Spleen (tissue), 7 donors: ENCODE data around the gene OR52E2.

ENCODE experiments used
- CTCF ChIP-seq, 11 experiments: fragments of 200-600 bp in 7 of 11; fragments of 450-650 bp in 4 of 11; sonication (generic) in 4 of 11; IDR thresholded peaks in 8 of 11; conservative IDR thresholded peaks in 3 of 11; 1 replicate in 7 of 11; 2 replicates in 4 of 11; pipeline versions ENCODE4 v1.4.0 to v1.8.0; 2016 to 2021; ENCODE audit warnings: antibody characterized with exemption in 11 of 11, inconsistent platforms in 4 of 11, mild to moderate bottlenecking in 1 of 11
- POLR2A ChIP-seq, 3 donors: fragments of 450-650 bp; IDR thresholded peaks; one replicate each; pipeline ENCODE4 v1.5.1; 2017; ENCODE audit warnings: antibody characterized with exemption in 3 of 3, mild to moderate bottlenecking in 1 of 3
- POLR2AphosphoS5 ChIP-seq, 3 donors: sonication (generic); formaldehyde crosslinking; IDR thresholded peaks; one replicate each; pipeline ENCODE4 v1.5.1; 2017; ENCODE audit warnings: antibody characterized with exemption in 3 of 3
- donor health status: DM: no; HTN: no; CAD: no; lungs with moderate emphysema.
- donor health status: DM: no; HTN: no; CAD: no.
- donor health status: DM: no; HTN: no; CAD: no.

DNA sequence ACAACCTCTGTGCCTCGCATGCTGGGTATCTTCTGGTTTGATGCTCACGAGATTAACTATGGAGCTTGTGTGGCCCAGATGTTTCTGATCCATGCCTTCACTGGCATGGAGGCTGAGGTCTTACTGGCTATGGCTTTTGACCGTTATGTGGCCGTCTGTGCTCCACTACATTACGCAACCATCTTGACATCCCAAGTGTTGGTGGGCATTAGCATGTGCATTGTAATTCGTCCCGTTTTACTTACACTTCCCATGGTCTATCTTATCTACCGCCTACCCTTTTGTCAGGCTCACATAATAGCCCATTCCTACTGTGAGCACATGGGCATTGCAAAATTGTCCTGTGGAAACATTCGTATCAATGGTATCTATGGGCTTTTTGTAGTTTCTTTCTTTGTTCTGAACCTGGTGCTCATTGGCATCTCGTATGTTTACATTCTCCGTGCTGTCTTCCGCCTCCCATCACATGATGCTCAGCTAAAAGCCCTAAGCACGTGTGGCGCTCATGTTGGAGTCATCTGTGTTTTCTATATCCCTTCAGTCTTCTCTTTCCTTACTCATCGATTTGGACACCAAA is 12.6 kb downstream of the OR52E2 start:
- TF ChIP-seq POLR2A (IDR thresholded peaks at IDR 0.05), result no peak
- no peak for TF ChIP-seq CTCF (IDR thresholded peaks at IDR 0.05 in 8 of 11, conservative IDR thresholded peaks at IDR 0.05 in 3 of 11)
- no peak for TF ChIP-seq POLR2AphosphoS5 (IDR thresholded peaks at IDR 0.05)
